HepG2 (cell line): ENCODE results near the gene CCT3. TPM values are rescaled to one million over a fixed set of nuclear protein-coding genes. Genes with fewer than 3 reads are reported as not detected.
A peak's percentile ranks its signal among the peaks of the same experiment; 100 is the strongest.

Source experiments
- ATAC-seq: fragments of 200-7000 bp; cut with Tn5 transposase; 3 replicates; pipeline ENCODE4 v1.9.1; 2020; ENCODE audit warnings: mild to moderate bottlenecking, moderate library complexity
- BruUV-seq: library from RNA; stranded (reverse); fragments of 400-500 nt; replicated peaks from 2 replicates; lab custom pipeline; 2021; lab: Mats Ljungman, UMichigan
- CTCF ChIA-PET: fragments of 300-600 bp; formaldehyde crosslinking; extraction: SDS; loops from one replicate; lab custom pipeline; 2021; ENCODE audit warnings: low total read pairs, inconsistent platforms, low intra/inter-chr PET ratio; lab: Yijun Ruan, JAX
- POLR2A ChIA-PET: fragments of 350-600 bp; sonication (Branson Sonifier 250); formaldehyde crosslinking; loops from one replicate; lab custom pipeline; 2020; ENCODE audit warnings: antibody characterized with exemption, inconsistent platforms; lab: Yijun Ruan, JAX
- DNase-seq: peaks from one replicate; pipeline ENCODE4 v3.0.0-alpha.2; 2015; ENCODE audit warnings: low spot score
- FAIRE-seq: peaks from 3 replicates; lab custom pipeline; 2011; peaks lifted over from hg19 to GRCh38; lab: Jason Lieb, UNC
- H2AFZ ChIP-seq: one replicate; pipeline ENCODE4 v1.6.1; 2011; ENCODE audit warnings: low read length, inconsistent platforms
- H3K27ac ChIP-seq: fragments of 300-600 bp; 3 replicates; pipeline ENCODE4 v1.8.0; 2011; ENCODE audit warnings: mixed run types, mild to moderate bottlenecking, mixed read lengths, low read length, inconsistent platforms; ENCODE audit not compliant: insufficient read depth; ENCODE audit errors: extremely low read length
- H3K27me3 ChIP-seq, 2 experiments: fragments of 200-600 bp in 1 of 2; 2 replicates in 1 of 2; 3 replicates in 1 of 2; pipeline versions ENCODE4 v1.6.0 to v1.8.0; 2011; ENCODE audit warnings: low read length in 2 of 2, mild to moderate bottlenecking in 2 of 2, moderate library complexity in 2 of 2, inconsistent platforms in 1 of 2; ENCODE audit not compliant: insufficient read depth in 2 of 2, control insufficient read depth in 1 of 2
- H3K36me3 ChIP-seq, 2 experiments: fragments of 200-600 bp in 1 of 2; replicated peaks in 1 of 2; 2 replicates in 1 of 2; 3 replicates in 1 of 2; pipeline versions ENCODE4 v1.5.1 to v1.8.0; 2011; ENCODE audit warnings: low read length in 2 of 2, inconsistent platforms in 1 of 2; ENCODE audit not compliant: insufficient read depth in 2 of 2, control insufficient read depth in 1 of 2
- H3K4me1 ChIP-seq: 2 replicates; pipeline ENCODE4 v1.5.1; 2012; ENCODE audit warnings: low read length, inconsistent platforms; ENCODE audit not compliant: insufficient read depth
- H3K4me2 ChIP-seq: 2 replicates; pipeline ENCODE4 v1.6.0; 2011; ENCODE audit warnings: low read depth, low read length, inconsistent platforms
- H3K4me3 ChIP-seq, 3 experiments: fragments of 200-600 bp in 1 of 3; sonication (generic), shearing (Covaris generic) in 1 of 3; replicated peaks in 1 of 3; 2 replicates each; pipeline ENCODE4 v1.5.1; 2011 to 2016; ENCODE audit warnings: low read length in 3 of 3, inconsistent platforms in 2 of 3, low read depth in 2 of 3, mild to moderate bottlenecking in 2 of 3, control low read depth in 1 of 3, mixed read lengths in 1 of 3; ENCODE audit not compliant: insufficient read depth in 1 of 3
- H3K79me2 ChIP-seq: one replicate; pipeline ENCODE4 v1.6.1; 2011; ENCODE audit warnings: low read length, inconsistent platforms; ENCODE audit not compliant: insufficient read depth
- H3K9ac ChIP-seq: 2 replicates; pipeline ENCODE4 v1.6.0; 2011; ENCODE audit warnings: mild to moderate bottlenecking, low read depth, low read length, inconsistent platforms; ENCODE audit not compliant: insufficient read depth
- H3K9me3 ChIP-seq: 2 replicates; pipeline ENCODE4 v1.5.1; 2012; ENCODE audit warnings: mild to moderate bottlenecking, low read length
- H4K20me1 ChIP-seq: 2 replicates; pipeline ENCODE4 v1.6.0; 2011; ENCODE audit warnings: inconsistent platforms, mild to moderate bottlenecking, low read length, moderate library complexity; ENCODE audit not compliant: insufficient read depth
- CREBL2 ChIP-seq: sonication (generic); formaldehyde crosslinking; IDR thresholded peaks from 2 replicates; pipeline ENCODE4 v1.8.1; 2023; ENCODE audit warnings: missing genetic modification reagents, mild to moderate bottlenecking, borderline replicate concordance
- EHMT2 ChIP-seq: fragments of 200-600 bp; sonication (generic); IDR thresholded peaks from 2 replicates; pipeline ENCODE4 v1.7.0; 2017; ENCODE audit warnings: antibody characterized with exemption, low read depth, low read length, borderline replicate concordance
- MTA1 ChIP-seq: sonication (generic); formaldehyde crosslinking; IDR thresholded peaks from 2 replicates; pipeline ENCODE4 v1.4.0; 2020; ENCODE audit warnings: missing genetic modification reagents, mild to moderate bottlenecking, borderline replicate concordance
- NR2C2 ChIP-seq: sonication (generic); formaldehyde crosslinking; IDR thresholded peaks from 2 replicates; pipeline ENCODE4 v1.4.0; 2020; ENCODE audit warnings: missing genetic modification reagents, mild to moderate bottlenecking, moderate library complexity, borderline replicate concordance
- THYN1 ChIP-seq: sonication (generic); formaldehyde crosslinking; IDR thresholded peaks from 2 replicates; pipeline ENCODE4 v1.8.1; 2023; ENCODE audit warnings: low read depth, mild to moderate bottlenecking, moderate library complexity, missing genetic modification reagents, borderline replicate concordance
- ZBTB2 ChIP-seq: sonication (generic); formaldehyde crosslinking; IDR thresholded peaks from 2 replicates; pipeline ENCODE4 v1.8.0; 2022; ENCODE audit warnings: low read depth, missing genetic modification reagents
- ZBTB42 ChIP-seq: sonication (generic); formaldehyde crosslinking; IDR thresholded peaks from 2 replicates; pipeline ENCODE4 v1.5.0; 2020; ENCODE audit warnings: mild to moderate bottlenecking, missing genetic modification reagents
- ZC3H13 ChIP-seq: sonication (generic); formaldehyde crosslinking; IDR thresholded peaks from 2 replicates; pipeline ENCODE4 v1.8.1; 2023; ENCODE audit warnings: mild to moderate bottlenecking, missing genetic modification reagents, moderate library complexity
- ZNF280D ChIP-seq: sonication (generic); formaldehyde crosslinking; IDR thresholded peaks from 2 replicates; pipeline ENCODE4 v1.5.1; 2020; ENCODE audit warnings: mild to moderate bottlenecking, missing genetic modification reagents
- ZNF547 ChIP-seq: sonication (generic); formaldehyde crosslinking; IDR thresholded peaks from 2 replicates; pipeline ENCODE4 v1.5.1; 2020; ENCODE audit warnings: mild to moderate bottlenecking, missing genetic modification reagents
- ZNF556 ChIP-seq: sonication (generic); formaldehyde crosslinking; IDR thresholded peaks from 2 replicates; pipeline ENCODE4 v1.4.0; 2020; ENCODE audit warnings: mild to moderate bottlenecking, missing genetic modification reagents, borderline replicate concordance
- ZNF619 ChIP-seq: sonication (generic); formaldehyde crosslinking; IDR thresholded peaks from 2 replicates; pipeline ENCODE4 v1.4.0; 2020; ENCODE audit warnings: mild to moderate bottlenecking, missing genetic modification reagents
- ZSCAN12 ChIP-seq: sonication (generic); formaldehyde crosslinking; IDR thresholded peaks from 2 replicates; pipeline ENCODE4 v1.9.0; 2021; ENCODE audit warnings: mild to moderate bottlenecking, missing genetic modification reagents
- WGBS: methylation state at CpG from one replicate; pipeline ENCODE4 v1.1.6; 2017; ENCODE audit warnings: low lambda C conversion rate; 5-methylcytosine and 5-hydroxymethylcytosine counted together
- in situ Hi-C: cut with HindIII; loops from 2 replicates; pipeline ENCODE4 v1.10.0; 2017; ENCODE audit warnings: low pct_unique_long_range_greater_than_20kb; ENCODE audit not compliant: extremely low pct_ligation_motif_present
- intact Hi-C: fragments of 100-400 bp; cut with micrococcal nuclease; formaldehyde crosslinking; loops from one replicate; pipeline ENCODE4 v1.10.0; 2022; ENCODE audit not compliant: unreplicated experiment
- polyA plus RNA-seq, 8 experiments: library from polyadenylated mRNA; depleted of rRNA in 3 of 8; stranded (reverse) in 7 of 8; unstranded in 1 of 8; fragments of >200 nt; fragmentation: Illumina TruSeq in 4 of 8; extraction: Trizol in 4 of 8; gene quantifications; 2 replicates each; pipeline versions ENCODE4 v1.2.1 to v1.2.3, GENCODE V29; 2011 to 2016; ENCODE audit warnings: low read depth in 4 of 8, missing spikeins in 1 of 8, mixed read lengths in 1 of 8; ENCODE audit not compliant: insufficient read depth in 1 of 8
- total RNA-seq, 5 experiments: library from RNA; depleted of rRNA; stranded (reverse); fragments of >200 nt; fragmentation: Illumina TruSeq; extraction: Trizol; gene quantifications; 2 replicates each; pipeline ENCODE4 v1.2.3, GENCODE V29; 2016; ENCODE audit warnings: low read depth in 1 of 5

CCT3 gene
- total and polyA plus RNA-seq, 2 of the 13 experiments (the other 11 are each of a cell fraction or from before 2014, with no cell fraction given), result 319 to 615 TPM

- intact Hi-C loops, result loop anchor here (5.0 kb wide), 1 partner anchor 44 kb away; the partner anchor contains the start of genes CCT3 and TSACC
- Histone ChIP-seq H2AFZ (no peak overlapping the region), H3K4me1 (peaks cover 44% of the 10 kb centered on the region), H3K4me3 (no peak overlapping the region), H3K9ac (no peak overlapping the region), H3K27me3 (no peaks in the 10 kb centered on the region), H3K79me2 (peaks cover 8% of the 10 kb centered on the region), H4K20me1 (no peaks in the 10 kb centered on the region), H3K36me3 (peaks cover 0 to 6% of the 10 kb centered on the region in 2 experiments; a peak in 2 of 5 replicates), H3K27ac (peak overlapping the region; percentile 94), H3K4me2 (no peak overlapping the region), H3K9me3 (no peaks in the 10 kb centered on the region)
- ChIA-PET POLR2A (interaction anchor here (9.2 kb wide), 1 partner anchor 11 kb away, joined by 115 read pairs; the partner anchor contains the start of genes SMG5 and TMEM79), CTCF (no interaction called here)
- no peak for FAIRE-seq
- TF ChIP-seq ZNF556 (CRISPR knock-in tag) (no peak), ZNF280D (no peak), ZNF619 (CRISPR knock-in tag) (no peak), CREBL2 (CRISPR knock-in tag) (no peak), THYN1 (CRISPR knock-in tag) (no peak), EHMT2 (no peak), ZBTB42 (CRISPR knock-in tag) (no peak), ZBTB2 (CRISPR knock-in tag) (no peak), ZSCAN12 (CRISPR knock-in tag) (no peak), ZC3H13 (CRISPR knock-in tag) (no peak), NR2C2 (CRISPR knock-in tag) (no peak), MTA1 (no peak), ZNF547 (CRISPR knock-in tag) (no peak)
- 97% methylated on average over 6 of the region's 8 CpGs for WGBS
- ATAC-seq, result no peak
- no TSS peak for BruUV-seq
- DNase-seq, result no peak
- in situ Hi-C loops, result no loop called here
Observed at GRCh38 chr1:156293098-156293434, 45.0 kb downstream of the CCT3 start.
